ENCODE measurements around the gene DYNLT2. TPM values are rescaled to one million over a fixed set of nuclear protein-coding genes. Genes with fewer than 3 reads are reported as not detected.

The DYNLT2 gene
- total RNA-seq, 1 experiment from 2014 or later = 1.8 TPM

GRCh38 chr6:169785566-169785965, 34.2 kb upstream of the DYNLT2 start:
- Histone ChIP-seq H3K14ac (ENCODE audit: insufficient read depth, low read length) (no peak overlapping the region), H2BK5ac (ENCODE audit: insufficient read length, low read length) (no peak overlapping the region), H3K23me2 (ENCODE audit: insufficient read length, low read depth, low read length, poor library complexity, severe bottlenecking) (peaks cover 4% of the 10 kb centered on the region), H3T11ph (ENCODE audit: low read length) (no peak overlapping the region), H2BK15ac (ENCODE audit: low read depth, low read length) (no peak overlapping the region), H3K56ac (ENCODE audit: insufficient read length, low read depth, low read length) (no peak overlapping the region), H4K20me1 (ENCODE audit: control insufficient read depth, insufficient read depth, insufficient read length) (no peaks in the 10 kb centered on the region), H3K79me2 (ENCODE audit: insufficient read depth, low read length) (no peaks in the 10 kb centered on the region), H4K91ac (ENCODE audit: insufficient read length, low read depth, low read length) (no peak overlapping the region), H3K27ac (ENCODE audit: insufficient read length, low read depth, low read length) (no peak overlapping the region), H2AK5ac (ENCODE audit: insufficient read length, low read length) (no peak overlapping the region), H3K79me1 (ENCODE audit: insufficient read depth, low read depth, low read length, poor library complexity, severe bottlenecking) (no peaks in the 10 kb centered on the region), H3K9ac (ENCODE audit: extremely low read depth, insufficient read length, low read length) (no peak overlapping the region), H3K9me3 (ENCODE audit: control insufficient read depth, low read depth, low read length) (no peaks in the 10 kb centered on the region), H4K5ac (ENCODE audit: insufficient read length, low read depth, low read length) (no peak overlapping the region), H3K27me3 (ENCODE audit: insufficient read depth, low read length) (no peaks in the 10 kb centered on the region; the same call in 1 of the 2 replicates), H2BK120ac (ENCODE audit: low read depth, low read length, poor library complexity, severe bottlenecking) (no peak overlapping the region), H2BK20ac (ENCODE audit: low read depth, low read length, poor library complexity, severe bottlenecking) (no peak overlapping the region), H2AFZ (ENCODE audit: low read length) (no peak overlapping the region), H2BK12ac (ENCODE audit: insufficient read length, low read depth, low read length) (no peak overlapping the region), H3K18ac (ENCODE audit: insufficient read length, low read depth, low read length) (no peak overlapping the region), H3K23ac (ENCODE audit: insufficient read length, low read depth, low read length) (no peak overlapping the region), H4K8ac (replicated peaks; ENCODE audit: insufficient read length, low read depth, low read length) (no peak overlapping the region), H3K4ac (ENCODE audit: low read depth, low read length) (no peak overlapping the region), H3K4me2 (ENCODE audit: insufficient read depth, insufficient read length, low read length) (no peak overlapping the region), H3K4me1 (ENCODE audit: insufficient read depth, low read length) (no peaks in the 10 kb centered on the region)
- Mint-ChIP-seq H3K27ac (no peak overlapping the region), H3K36me3 (ENCODE audit: insufficient read depth in 1 of 3, low read depth in 3 of 3) (peaks cover 10 to 24% (median 17%) of the 10 kb centered on the region in 3 experiments), H3K27me3 (ENCODE audit: low read depth) (peaks cover 25% of the 10 kb centered on the region), H3K4me1 (peaks cover 11 to 13% of the 10 kb centered on the region in 2 experiments), H3K9me3 (peaks cover 0 to 4% of the 10 kb centered on the region in 2 experiments; a peak in 1 of 5 replicates), H3K4me3 (no peak overlapping the region)
- TF ChIP-seq, protein P1, sequence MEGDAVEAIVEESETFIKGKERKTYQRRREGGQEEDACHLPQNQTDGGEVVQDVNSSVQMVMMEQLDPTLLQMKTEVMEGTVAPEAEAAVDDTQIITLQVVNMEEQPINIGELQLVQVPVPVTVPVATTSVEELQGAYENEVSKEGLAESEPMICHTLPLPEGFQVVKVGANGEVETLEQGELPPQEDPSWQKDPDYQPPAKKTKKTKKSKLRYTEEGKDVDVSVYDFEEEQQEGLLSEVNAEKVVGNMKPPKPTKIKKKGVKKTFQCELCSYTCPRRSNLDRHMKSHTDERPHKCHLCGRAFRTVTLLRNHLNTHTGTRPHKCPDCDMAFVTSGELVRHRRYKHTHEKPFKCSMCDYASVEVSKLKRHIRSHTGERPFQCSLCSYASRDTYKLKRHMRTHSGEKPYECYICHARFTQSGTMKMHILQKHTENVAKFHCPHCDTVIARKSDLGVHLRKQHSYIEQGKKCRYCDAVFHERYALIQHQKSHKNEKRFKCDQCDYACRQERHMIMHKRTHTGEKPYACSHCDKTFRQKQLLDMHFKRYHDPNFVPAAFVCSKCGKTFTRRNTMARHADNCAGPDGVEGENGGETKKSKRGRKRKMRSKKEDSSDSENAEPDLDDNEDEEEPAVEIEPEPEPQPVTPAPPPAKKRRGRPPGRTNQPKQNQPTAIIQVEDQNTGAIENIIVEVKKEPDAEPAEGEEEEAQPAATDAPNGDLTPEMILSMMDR (conservative IDR thresholded peaks at IDR 0.05) = no peak
- WGBS (ENCODE audit: extremely low coverage, insufficient read length, low lambda C conversion rate) = no CpG with 5 or more reads among the region's 9 CpGs
- peak; percentile 10 for DNase-seq
